HG03139 (cell line): Measurements from ENCODE around the gene ZDHHC12.
"Not testable (repeated sequence)": the region's sequence is repeated elsewhere in the genome, so short reads cannot be mapped to it uniquely, and the experiment has no call there.

ENCODE experiments used
- ATAC-seq: cut with Tn5 transposase; IDR thresholded peaks from one replicate; pipeline ENCODE4 v1.9.1; 2021; ENCODE audit not compliant: unreplicated experiment

The ZDHHC12 gene

DNA sequence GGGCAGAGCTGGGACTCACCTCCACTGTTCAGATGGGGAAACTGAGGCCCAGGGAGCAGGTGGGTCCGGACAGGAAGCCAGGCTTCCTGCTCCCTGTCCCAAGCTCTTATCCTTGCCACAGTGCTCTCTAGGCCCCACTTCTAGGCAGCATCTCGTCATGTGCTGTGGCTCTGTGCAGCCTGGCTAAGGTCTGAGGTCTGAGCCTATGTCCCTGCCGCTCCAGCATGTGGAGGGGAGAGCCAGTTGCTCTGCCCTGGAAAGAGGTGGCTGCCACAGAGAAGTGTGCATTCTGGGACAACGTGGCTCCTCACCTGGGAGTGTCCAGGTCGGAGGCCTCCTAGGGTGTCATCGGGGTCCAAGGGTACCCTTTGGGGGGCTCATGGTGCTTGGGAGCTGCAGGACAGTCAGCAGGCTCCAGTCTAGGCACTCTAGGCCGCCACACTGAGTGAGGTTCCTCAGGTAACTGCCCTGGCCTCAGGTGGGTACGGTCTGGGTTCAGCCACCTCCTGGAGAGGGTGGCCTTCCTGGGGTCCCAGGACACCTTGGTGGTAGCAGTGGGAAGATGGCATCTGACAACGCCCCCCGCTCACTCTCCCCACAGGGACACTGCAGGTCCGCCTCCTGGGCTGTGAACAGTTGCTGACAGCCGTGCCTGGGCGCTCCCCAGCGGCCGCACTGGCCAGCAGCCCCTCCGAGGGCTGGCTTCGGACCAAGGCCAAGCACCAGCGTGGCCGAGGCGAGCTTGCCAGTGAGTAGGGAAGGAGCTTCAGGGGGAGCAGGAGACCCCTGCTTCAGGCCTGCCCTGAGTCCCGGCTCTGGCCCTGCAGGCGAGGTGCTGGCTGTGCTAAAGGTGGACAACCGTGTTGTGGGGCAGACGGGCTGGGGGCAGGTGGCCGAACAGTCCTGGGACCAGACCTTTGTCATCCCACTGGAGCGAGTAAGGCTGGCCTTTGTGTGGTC lies 11.2 kb downstream of the ZDHHC12 start:
- ATAC-seq = no peak

DNA sequence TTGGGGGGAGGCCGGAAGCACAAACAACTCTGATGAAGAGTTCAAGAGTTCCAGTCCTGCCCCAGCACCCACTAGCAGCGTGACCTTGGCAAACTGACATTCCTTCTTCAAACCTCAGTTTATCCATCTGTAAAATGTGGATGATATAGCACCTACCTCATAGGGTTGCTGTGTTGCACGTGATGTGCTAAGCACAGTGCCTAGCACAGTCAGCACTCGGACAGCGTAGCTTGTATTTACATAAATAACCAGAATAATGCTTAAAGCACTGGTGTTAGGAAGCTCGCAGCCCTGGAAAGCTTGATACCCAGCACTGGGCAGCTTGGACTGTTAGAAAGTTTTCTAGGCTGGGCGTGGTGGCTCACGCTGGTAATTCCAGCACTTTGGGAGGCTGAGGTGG lies 16.5 kb downstream of the ZDHHC12 start:
- ATAC-seq = no peak

DNA sequence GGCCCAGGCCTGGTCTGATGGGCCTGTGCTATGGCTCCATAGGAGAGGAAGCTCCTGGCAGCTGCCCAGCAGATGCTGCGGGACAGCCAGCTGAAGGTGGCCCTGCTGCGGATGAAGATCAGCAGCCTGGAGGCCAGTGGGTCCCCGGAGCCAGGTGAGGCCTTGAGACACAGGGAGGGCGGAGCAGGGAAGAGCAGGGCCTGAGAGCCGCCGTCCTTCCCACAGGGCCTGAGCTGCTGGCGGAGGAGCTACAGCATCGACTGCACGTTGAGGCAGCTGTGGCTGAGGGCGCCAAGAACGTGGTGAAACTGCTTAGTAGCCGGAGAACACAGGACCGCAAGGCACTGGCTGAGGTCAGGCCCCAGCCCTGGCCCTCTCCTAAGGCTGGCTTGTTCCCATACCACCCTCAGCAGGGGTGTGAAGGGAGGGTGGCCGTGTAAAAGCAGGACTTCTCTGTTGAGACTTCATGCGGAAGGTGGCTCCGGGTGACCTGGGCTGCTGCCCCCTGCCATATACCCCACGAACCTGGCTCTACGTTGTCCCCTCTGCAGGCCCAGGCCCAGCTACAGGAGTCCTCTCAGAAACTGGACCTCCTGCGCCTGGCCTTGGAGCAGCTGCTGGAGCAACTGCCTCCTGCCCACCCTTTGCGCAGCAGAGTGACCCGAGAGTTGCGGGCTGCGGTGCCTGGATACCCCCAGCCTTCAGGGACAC lies 17.1 kb downstream of the ZDHHC12 start:
- no peak for ATAC-seq

DNA sequence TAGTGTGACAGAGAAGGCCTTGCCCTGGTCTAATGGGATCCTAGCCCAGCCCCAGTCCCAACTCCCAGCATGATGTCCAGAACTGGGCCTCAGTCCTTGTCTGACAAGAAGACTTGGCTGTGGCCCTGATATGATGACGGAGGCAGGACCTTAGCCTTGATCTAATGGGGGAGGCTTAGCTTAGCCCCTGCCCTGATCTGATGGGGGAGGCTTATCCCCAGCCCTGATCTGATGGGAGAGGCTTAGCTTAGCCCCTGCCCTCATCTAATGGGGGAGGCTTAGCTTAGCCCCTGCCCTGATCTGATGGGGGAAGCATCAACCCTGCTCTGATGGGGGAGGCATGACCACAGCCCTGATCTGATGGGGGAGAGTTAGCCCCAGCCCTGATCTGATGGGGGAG lies 17.9 kb downstream of the ZDHHC12 start:
- ATAC-seq = no peak

GRCh38 chr9:128705051-128705965 lies 18.6 kb downstream of the ZDHHC12 start:
- ATAC-seq = no peak

DNA sequence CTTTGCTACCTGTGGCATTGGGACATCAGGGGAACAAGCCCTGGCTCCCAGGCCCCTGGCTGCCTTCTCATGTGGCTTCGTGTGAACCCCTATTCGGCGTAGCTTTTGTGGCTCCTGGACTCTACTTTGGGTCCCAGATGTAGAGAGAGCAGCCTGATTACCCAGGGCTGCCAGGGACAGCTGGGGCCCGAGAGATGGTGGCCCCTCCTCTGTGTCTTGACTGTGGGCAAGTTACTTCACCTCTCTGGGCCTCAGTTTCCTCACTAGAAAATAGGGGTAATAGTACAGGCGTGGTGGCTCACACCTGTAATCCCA lies 19.6 kb downstream of the ZDHHC12 start:
- ATAC-seq = no peak

- ATAC-seq = no peak
These were observed 20.1 kb downstream of the ZDHHC12 start for GRCh38 chr9:128703616-128704355.

DNA sequence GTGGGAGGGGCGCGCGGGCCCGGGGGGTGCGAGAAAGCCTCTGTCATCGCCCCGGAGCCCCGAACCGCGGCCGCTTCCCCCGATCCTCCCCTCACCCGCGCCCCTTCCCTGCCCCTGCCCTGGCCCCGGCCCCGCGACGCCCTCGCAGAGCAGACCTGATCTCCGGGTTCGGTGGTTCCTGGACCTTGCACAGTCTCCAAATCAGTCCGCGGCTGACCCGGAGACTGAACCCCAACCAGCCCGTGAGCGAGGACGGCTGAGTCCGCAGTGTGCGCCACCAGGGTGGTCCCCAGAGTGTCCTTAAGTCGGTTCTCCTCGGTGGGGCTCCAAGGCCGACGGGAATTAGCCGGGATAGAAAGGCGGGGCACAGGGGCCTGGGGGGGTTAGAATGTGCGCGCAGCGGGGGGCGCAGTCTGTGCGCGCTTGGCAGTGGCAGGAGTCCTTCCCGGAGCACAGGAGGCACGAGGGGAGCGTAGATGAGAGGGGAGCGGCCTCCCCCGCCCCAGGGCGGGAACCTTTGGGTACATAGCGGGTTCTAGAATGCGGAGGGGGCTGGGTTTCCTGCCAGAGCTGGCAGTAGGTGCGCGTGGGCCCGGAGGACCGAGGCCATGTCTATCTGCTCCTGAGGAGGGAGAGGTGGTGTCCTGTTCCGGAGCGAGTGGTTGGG lies 20.8 kb downstream of the ZDHHC12 start:
- ATAC-seq = no peak

DNA sequence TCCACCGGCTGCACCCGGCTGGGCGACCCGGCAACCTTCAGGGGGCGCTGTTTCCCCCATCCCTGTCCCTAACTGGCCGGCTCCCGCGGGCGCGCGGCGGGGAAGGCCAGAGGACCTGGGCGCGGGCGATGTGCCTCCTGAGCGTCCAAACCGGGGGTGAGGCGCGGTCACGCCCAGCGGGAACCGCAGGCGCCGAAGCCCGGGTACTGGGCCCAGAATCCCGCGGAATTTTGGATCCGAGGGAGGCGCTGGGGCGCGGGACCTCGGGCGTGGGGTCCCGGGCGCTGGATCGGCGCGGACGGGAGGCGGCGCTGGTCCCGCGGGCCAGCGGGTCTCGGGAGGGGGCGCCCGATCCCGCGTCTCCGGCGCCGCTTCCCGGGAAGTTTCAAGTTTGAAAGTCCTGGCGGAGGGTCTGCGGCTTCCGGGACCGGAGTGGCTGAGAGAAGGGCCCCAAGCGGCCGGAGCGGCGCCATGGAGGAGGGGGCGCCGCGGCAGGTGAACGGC lies 21.4 kb downstream of the ZDHHC12 start, which contains the start of gene PKN3:
Gene PKN3 (plus strand): TSS at position 59 of the 504 bp plus-strand sequence. CDS start 413 bp downstream, at position 472.
- ATAC-seq = no peak

DNA sequence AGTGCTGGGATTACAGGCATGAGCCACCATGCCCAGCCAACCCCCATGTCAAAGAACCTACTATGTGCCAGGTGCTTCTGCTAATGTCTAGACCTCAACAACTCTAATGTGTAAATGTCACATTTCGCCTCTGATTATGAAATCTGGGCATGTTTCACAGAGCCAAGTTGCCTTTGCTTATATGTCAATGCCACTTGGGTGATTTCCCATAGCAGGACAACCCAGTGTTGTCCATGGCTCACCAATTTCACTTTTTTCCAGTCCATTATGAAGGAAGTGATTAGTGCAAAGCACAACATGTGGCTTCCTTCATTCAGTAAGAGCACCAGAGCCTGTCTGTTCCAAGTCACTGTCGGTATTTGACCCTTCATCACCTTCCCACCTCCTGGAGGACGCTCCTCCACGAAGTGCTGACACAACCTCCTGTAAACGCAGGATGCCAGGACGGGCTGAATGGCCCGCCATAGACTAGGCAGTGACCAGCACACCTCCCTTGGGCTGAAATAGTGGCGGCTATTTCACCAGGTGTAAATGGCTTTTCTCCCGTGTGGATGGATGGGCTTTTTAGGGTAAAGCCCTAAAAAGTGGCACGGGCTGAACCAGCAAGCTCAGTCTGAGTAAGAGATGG lies 22.6 kb downstream of the ZDHHC12 start:
- ATAC-seq = no peak

- ATAC-seq = not testable (repeated sequence)
These were observed 24.7 kb downstream of the ZDHHC12 start for GRCh38 chr9:128699096-128699795.

- no peak for ATAC-seq
These were observed 26.8 kb downstream of the ZDHHC12 start for GRCh38 chr9:128696923-128697707.

- ATAC-seq = no peak
These were observed 29.6 kb downstream of the ZDHHC12 start for GRCh38 chr9:128694344-128694743.

DNA sequence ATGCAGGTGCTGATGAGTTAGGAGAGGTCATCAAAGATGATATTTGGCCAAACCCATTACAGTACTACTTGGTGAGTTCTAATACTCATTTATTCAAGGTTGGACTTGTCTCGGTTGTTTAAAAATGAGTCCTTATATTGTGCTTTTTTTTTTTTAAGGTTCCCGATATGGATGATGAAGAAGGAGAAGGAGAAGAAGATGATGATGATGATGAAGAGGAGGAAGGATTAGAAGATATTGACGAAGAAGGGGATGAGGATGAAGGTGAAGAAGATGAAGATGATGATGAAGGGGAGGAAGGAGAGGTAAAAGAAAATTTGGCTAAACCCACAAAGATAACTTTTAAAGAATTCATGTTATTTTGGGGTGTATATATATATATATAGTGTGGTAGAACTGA lies 30.2 kb downstream of the ZDHHC12 start:
- not testable (repeated sequence) for ATAC-seq

DNA sequence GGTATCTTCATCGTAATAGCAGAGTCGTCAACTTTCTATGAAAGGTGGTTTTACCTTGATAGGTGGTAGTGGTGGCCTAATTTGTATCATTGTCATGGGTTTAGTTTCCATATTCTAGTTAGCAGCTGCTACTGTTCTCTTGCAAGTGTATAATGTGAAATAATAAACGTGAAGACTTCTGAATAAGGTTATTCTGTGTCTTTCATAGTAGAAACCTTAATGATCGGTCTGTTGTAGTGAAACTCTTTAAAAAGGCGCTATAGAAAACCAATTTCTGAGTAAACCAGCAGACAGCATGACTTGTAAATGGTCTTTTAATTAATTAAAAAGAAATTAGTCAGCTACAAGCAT lies 33.3 kb downstream of the ZDHHC12 start:
- ATAC-seq = no peak

DNA sequence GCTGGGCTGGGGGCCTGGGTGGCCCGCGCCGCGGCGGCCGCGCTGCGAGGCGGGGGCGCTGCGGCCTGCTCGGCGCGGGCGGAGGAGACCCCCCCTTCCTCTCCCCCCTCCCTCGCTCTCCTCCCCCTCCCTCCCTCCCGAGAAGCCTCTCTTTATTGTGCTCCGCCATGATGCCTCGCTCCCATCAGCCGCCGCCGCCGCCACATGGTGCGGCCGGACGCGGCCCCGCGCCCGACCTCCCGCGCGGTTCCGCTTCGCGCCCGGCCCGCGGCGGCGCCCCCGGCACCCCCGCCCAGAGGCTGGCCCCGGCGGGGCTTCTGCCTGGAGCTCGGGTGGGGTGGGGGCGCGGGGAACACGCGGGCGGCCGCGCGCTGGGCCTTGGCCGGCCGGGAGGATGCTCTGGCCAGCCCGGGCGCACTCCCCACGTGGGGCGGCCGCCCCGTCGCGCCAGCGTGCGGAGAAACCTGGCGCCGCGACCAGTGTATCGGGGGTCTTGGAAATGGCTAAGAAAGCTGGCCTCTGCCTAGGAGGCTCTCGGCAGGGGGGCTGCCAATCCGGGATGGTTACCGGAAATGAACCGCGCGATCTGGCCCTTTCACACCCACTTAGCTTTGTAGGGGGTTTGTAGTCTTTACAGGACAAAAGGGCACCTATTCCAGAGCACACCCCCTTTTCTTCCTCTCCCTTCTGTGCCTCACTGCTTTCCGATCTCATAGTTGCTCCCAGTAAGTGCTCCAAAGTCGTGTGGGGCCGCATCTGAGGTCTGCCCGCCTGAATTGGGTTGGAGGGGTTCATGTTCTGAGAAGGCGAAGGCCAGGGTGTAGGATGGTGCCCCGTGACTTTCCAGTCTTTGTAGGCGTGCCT lies 33.9 kb downstream of the ZDHHC12 start:
- no peak for ATAC-seq

DNA sequence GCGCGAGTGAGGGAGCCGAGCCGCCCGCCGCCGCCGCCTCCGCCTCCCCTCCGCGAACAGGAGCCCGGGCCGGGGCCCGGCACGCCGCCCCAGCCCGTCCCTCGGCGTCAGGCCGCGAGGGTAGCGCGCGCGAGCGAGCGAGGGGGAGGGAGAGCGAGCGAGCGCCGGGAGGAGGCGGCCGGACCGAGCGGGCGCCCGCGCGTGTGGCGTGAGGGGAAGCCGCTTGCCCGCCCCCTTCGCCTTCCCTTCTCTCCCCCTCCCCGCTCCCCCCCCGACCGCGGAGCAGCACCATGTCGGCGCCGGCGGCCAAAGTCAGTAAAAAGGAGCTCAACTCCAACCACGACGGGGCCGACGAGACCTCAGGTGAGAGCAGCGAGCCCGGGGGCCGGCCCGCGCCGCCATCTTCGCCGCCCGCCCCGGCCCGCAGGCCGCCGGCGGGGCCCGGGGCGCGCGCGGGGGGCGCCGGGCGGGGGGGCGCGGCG lies 34.6 kb downstream of the ZDHHC12 start:
- ATAC-seq = peak; percentile 19
